Lower lobe of right lung (tissue), 2 donors: ENCODE data around the gene CD83. TPM values are rescaled to one million over a fixed set of nuclear protein-coding genes. Genes with fewer than 3 reads are reported as not detected.
"Not testable (repeated sequence)": the region's sequence is repeated elsewhere in the genome, so short reads cannot be mapped to it uniquely, and the experiment has no call there.

Experiments
- ATAC-seq, 2 donors: fragments of 200-7000 bp; cut with Tn5 transposase; one replicate each; pipeline ENCODE4 v1.9.1; 2020 to 2022; ENCODE audit warnings: mild to moderate bottlenecking in 2 of 2, moderate library complexity in 2 of 2
- DNase-seq: peaks from one replicate; pipeline ENCODE4 v3.0.0-alpha.2; 2020
- H3K27ac ChIP-seq: fragments of 200-600 bp; one replicate; pipeline ENCODE4 v1.8.0; 2022
- H3K27me3 ChIP-seq: fragments of 200-600 bp; one replicate; pipeline ENCODE4 v1.8.0; 2022; ENCODE audit warnings: low read depth
- H3K36me3 ChIP-seq: fragments of 200-600 bp; one replicate; pipeline ENCODE4 v1.8.0; 2022; ENCODE audit warnings: mild to moderate bottlenecking
- H3K4me1 ChIP-seq: fragments of 200-600 bp; one replicate; pipeline ENCODE4 v1.8.0; 2022
- H3K4me3 ChIP-seq: fragments of 200-600 bp; one replicate; pipeline ENCODE4 v1.8.0; 2022; ENCODE audit warnings: mild to moderate bottlenecking
- H3K9me3 ChIP-seq: fragments of 200-600 bp; one replicate; pipeline ENCODE4 v1.8.0; 2022
- intact Hi-C: fragments of 100-400 bp; cut with DNase I; formaldehyde crosslinking; loops from one replicate; pipeline ENCODE4 v1.11.0; 2022
- total RNA-seq: library from RNA; stranded (reverse); fragmentation: NEBNext Ultra II Directional; extraction: Animal tissue kit (Norgen Biotek cat#: 25700); gene quantifications from one replicate; pipeline ENCODE4 v1.2.1, GENCODE V29; 2021
- TF ChIP-seq, protein P1 (sequence below): fragments of 200-600 bp; IDR thresholded peaks from one replicate; pipeline ENCODE4 v1.8.0; 2022; ENCODE audit warnings: antibody characterized with exemption, mild to moderate bottlenecking
- donor health status: DM: no; HTN: yes; CAD: no; lungs with severe emphysema.

Gene CD83
- total RNA-seq, 1 donor from 2014 or later, result 25.0 TPM

DNA sequence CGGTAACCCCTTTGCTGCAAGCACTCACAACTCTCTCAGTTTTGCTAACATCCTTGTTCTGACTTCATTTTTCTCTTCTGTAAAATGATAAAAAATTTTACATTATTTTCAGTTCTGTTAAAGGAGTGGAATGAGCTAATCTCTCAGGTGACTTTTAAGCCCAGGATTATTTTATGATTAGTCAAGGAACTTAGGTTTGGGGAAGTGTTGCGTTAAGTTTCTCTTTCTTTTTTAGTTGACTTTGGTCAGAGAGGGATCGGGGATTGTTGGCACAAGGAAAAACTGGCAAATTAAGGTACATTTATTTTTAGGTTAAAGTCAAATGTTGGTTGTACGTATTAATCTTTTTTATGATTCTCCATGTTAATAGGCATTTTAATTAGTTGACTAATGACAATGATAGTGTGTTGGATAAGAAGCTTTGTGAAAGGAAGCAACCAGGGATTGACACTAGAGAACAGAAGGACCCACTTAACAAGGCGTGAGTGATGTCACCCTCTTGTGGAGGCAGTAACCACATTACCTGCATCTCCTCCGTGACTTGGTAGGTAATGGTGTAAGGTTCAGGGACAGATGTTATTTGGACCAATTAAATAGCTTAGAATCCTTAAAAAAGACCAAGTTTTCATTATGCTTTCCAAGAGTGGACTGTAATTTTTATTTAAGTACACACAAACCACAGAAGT, 31.6 kb downstream of the CD83 start:
- no peak overlapping the region for H3K4me3 ChIP-seq
- no peaks in the 10 kb centered on the region for H3K9me3 ChIP-seq
- TF ChIP-seq, protein P1, sequence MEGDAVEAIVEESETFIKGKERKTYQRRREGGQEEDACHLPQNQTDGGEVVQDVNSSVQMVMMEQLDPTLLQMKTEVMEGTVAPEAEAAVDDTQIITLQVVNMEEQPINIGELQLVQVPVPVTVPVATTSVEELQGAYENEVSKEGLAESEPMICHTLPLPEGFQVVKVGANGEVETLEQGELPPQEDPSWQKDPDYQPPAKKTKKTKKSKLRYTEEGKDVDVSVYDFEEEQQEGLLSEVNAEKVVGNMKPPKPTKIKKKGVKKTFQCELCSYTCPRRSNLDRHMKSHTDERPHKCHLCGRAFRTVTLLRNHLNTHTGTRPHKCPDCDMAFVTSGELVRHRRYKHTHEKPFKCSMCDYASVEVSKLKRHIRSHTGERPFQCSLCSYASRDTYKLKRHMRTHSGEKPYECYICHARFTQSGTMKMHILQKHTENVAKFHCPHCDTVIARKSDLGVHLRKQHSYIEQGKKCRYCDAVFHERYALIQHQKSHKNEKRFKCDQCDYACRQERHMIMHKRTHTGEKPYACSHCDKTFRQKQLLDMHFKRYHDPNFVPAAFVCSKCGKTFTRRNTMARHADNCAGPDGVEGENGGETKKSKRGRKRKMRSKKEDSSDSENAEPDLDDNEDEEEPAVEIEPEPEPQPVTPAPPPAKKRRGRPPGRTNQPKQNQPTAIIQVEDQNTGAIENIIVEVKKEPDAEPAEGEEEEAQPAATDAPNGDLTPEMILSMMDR, result no peak
- no peak overlapping the region for H3K27ac ChIP-seq
- no peak for DNase-seq
- H3K4me1 ChIP-seq, result peaks cover 18% of the 10 kb centered on the region
- intact Hi-C loops, result no loop called here
- no peak for ATAC-seq
- no peaks in the 10 kb centered on the region for H3K36me3 ChIP-seq
- no peaks in the 10 kb centered on the region for H3K27me3 ChIP-seq

DNA sequence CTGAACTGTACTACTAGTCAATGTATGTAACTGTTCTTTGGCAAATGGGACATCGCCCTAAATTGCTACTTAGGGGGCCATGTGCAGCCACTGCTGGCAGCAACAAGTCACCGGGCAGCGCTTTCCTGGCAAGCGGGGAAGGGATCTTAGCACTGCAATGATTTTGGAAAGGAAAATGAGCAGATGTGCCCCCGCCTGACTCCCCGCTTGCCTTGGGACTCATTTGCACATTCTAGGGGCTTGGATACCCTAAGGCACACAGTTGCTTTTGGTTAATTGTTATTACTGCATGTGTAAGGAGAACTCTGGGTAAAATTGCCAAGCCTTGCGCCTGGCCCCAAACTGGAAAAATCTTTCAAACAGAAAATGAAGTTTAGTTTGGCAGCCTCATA, 32.2 kb downstream of the CD83 start:
- DNase-seq (no peak), ATAC-seq (no peak)
- no peaks in the 10 kb centered on the region for H3K9me3 ChIP-seq
- H3K4me1 ChIP-seq, result peaks cover 18% of the 10 kb centered on the region
- TF ChIP-seq, protein P1, result no peak
- no peaks in the 10 kb centered on the region for H3K27me3 ChIP-seq
- intact Hi-C loops, result no loop called here
- no peak overlapping the region for H3K27ac ChIP-seq
- H3K36me3 ChIP-seq, result no peaks in the 10 kb centered on the region
- H3K4me3 ChIP-seq, result no peak overlapping the region

DNA sequence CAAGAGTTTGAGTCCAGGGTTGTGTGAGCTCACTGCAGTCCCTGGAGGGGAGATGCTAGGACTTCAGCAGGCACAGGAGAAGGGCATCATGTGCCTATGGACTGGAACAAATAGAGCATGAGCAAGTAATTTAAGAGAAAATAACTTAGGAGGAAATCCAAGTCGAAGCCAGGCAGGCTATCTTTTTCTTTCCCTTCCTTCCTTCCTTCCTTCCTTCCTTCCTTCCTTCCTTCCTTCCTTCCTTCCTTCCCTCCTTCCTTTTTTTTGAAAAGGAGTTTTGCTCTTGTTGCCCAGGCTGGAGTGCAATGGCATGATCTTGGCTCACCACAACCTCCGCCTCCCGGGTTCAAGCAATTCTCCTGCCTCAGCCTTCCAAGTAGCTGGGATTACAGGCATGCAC, 33.7 kb downstream of the CD83 start:
- H3K4me1 ChIP-seq, result peaks cover 18% of the 10 kb centered on the region
- H3K4me3 ChIP-seq, ATAC-seq, intact Hi-C loops, H3K27me3 ChIP-seq, H3K36me3 ChIP-seq, H3K9me3 ChIP-seq, H3K27ac ChIP-seq, DNase-seq: not testable (repeated sequence)

DNA sequence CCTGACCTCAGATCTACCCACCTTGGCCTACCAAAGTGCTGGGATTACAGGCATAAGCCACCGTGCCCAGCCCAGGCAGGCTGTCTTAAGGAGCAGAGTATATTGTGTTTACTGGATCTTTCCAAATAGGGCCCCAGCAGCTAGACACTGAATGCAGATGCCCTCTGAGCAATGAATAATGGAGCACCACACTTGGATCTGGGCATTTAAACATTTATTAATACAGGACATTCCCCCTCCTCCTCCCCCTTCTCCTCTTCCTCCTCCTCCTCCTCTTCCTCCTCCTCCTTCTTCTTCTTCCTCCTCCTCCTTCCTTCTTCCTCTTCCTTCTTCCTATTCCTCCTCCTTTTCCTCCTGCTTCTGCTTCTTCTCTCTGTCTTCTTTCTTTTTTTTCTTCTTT, 34.2 kb downstream of the CD83 start:
- intact Hi-C loops, result no loop called here
- ATAC-seq (no peak), DNase-seq (no peak)
- H3K27me3 ChIP-seq, result no peaks in the 10 kb centered on the region
- H3K4me3 ChIP-seq, result no peak overlapping the region
- no peaks in the 10 kb centered on the region for H3K9me3 ChIP-seq
- no peak overlapping the region for H3K27ac ChIP-seq
- TF ChIP-seq, protein P1, result no peak
- H3K36me3 ChIP-seq, result no peaks in the 10 kb centered on the region
- H3K4me1 ChIP-seq, result peaks cover 13% of the 10 kb centered on the region

DNA sequence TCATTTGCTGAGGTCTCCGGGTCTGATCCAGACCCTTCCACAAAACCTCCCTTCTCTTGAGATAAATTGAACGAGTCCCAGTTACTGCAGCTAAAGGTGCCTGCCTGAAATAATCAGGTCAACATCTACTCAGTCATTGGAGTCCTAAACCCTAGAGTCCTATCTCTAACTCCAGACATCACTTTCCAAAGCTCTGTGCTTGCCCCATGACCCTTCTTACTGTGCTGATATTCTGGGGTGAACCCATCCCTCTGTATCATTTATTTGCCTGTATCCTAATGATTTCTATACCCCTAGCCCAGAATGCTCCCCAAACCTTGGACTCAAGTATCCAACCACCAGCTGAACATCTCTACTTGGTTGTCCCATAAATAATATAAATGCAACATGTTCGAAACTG, 35.7 kb downstream of the CD83 start:
- ATAC-seq (no peak), DNase-seq (no peak)
- H3K27me3 ChIP-seq, result no peaks in the 10 kb centered on the region
- H3K9me3 ChIP-seq, result no peaks in the 10 kb centered on the region
- intact Hi-C loops, result no loop called here
- H3K36me3 ChIP-seq, result no peaks in the 10 kb centered on the region
- no peak overlapping the region for H3K27ac ChIP-seq
- no peak overlapping the region for H3K4me3 ChIP-seq
- TF ChIP-seq, protein P1, result no peak
- peaks cover 4% of the 10 kb centered on the region for H3K4me1 ChIP-seq

DNA sequence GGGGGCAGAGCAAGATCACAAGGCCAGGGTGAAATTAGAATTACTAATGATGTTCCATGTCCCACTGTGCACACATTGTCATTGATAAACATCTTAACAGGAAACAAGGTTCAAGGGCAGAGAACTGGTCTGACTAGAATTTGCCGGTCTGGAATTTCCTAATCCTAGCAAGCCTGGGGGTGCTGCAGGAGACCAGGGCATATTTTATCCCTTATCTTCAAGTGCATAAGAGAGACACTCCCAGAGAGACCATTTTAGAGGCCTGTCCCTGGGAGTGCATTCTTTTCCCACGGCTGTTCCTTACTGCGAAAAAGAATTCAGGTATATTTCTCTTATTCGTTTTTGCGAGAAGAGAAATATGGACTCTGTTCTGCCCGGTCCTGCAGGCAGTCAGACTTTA, 41.5 kb downstream of the CD83 start:
- Histone ChIP-seq H3K27me3 (no peaks in the 10 kb centered on the region), H3K36me3 (no peaks in the 10 kb centered on the region), H3K9me3 (no peaks in the 10 kb centered on the region), H3K4me3 (no peak overlapping the region), H3K4me1 (no peaks in the 10 kb centered on the region), H3K27ac (no peak overlapping the region)
- ATAC-seq (no peak), DNase-seq (no peak)
- TF ChIP-seq, protein P1, result no peak
- intact Hi-C loops, result no loop called here
